ENCODE results near the gene ZMPSTE24. TPM values are rescaled to one million over a fixed set of nuclear protein-coding genes. Genes with fewer than 3 reads are reported as not detected.

ZMPSTE24 gene
- total RNA-seq, 1 experiment from 2014 or later, result 39.6 TPM

GRCh38 chr1:40226192-40226591 lies 31.8 kb upstream of the ZMPSTE24 start:
- ATAC-seq (no peak), DNase-seq (ENCODE audit: low read depth, low spot score) (no peak)
- no TSS peak for BruUV-seq (replicated peaks)
- Histone ChIP-seq H3K4me3 (replicated peaks in 1 of 2; ENCODE audit: low read depth in 1 of 2, low read length in 2 of 2) (no peak overlapping the region), H3K79me2 (ENCODE audit: insufficient read depth, low read length) (peaks cover 26% of the 10 kb centered on the region), H4K20me1 (ENCODE audit: insufficient read depth) (no peaks in the 10 kb centered on the region), H3K27ac (ENCODE audit: low read depth, low read length) (no peak overlapping the region), H3K4me2 (ENCODE audit: low read length) (no peak overlapping the region), H3K9me2 (ENCODE audit: insufficient read depth) (no peaks in the 10 kb centered on the region), H3K27me3 (ENCODE audit: insufficient read depth, low read length) (no peaks in the 10 kb centered on the region), H2AFZ (ENCODE audit: low read depth, low read length, poor library complexity, severe bottlenecking) (no peak overlapping the region), H3K9me3 (ENCODE audit: control insufficient read depth in 1 of 2, insufficient read depth in 1 of 2, low read depth in 1 of 2, low read length in 2 of 2) (no peaks in the 10 kb centered on the region), H3K36me3 (ENCODE audit: control insufficient read depth in 1 of 2, insufficient read depth in 2 of 2, low read length in 2 of 2) (peaks cover 0 to 2% of the 10 kb centered on the region in 2 experiments; a peak in 1 of 4 replicates), H3K9ac (ENCODE audit: low read length) (no peak overlapping the region), H3K4me1 (ENCODE audit: control insufficient read depth in 1 of 2, insufficient read depth in 2 of 2, low read length in 2 of 2) (no peaks in the 10 kb centered on the region)
- ChIA-PET POLR2A (no interaction called here), CTCF (no interaction called here), RAD21 (ENCODE audit: low non-redundant PET in 1 of 2, low total read pairs in 2 of 2, uncharacterized antibody in 2 of 2, unreplicated experiment in 2 of 2) (no interaction called here)
- TF ChIP-seq SRF (IDR thresholded peaks at IDR 0.05; ENCODE audit: low read depth) (no peak), EZH2 (IDR thresholded peaks at IDR 0.05) (no peak), ATF3 (IDR thresholded peaks at IDR 0.05) (no peak), ZFX (IDR thresholded peaks at IDR 0.05) (no peak), ZNF274 (IDR thresholded peaks at IDR 0.05; ENCODE audit: low read depth, low read length) (no peak), CBX3 (IDR thresholded peaks at IDR 0.05; ENCODE audit: low read depth) (no peak), REST (IDR thresholded peaks at IDR 0.05; ENCODE audit: low read depth) (no peak), POLR2AphosphoS5 (IDR thresholded peaks at IDR 0.05; ENCODE audit: low read depth, low read length) (no peak), EZH2phosphoT487 (IDR thresholded peaks at IDR 0.05; ENCODE audit: borderline replicate concordance) (no peak), JUND (IDR thresholded peaks at IDR 0.05) (no peak), SP1 (IDR thresholded peaks at IDR 0.05; ENCODE audit: low read depth) (no peak), YY1 (IDR thresholded peaks at IDR 0.05; ENCODE audit: extremely low read depth, insufficient replicate concordance, low read depth, low read length) (no peak), SIN3A (IDR thresholded peaks at IDR 0.05; ENCODE audit: low read depth) (no peak), POLR2A (IDR thresholded peaks at IDR 0.05; ENCODE audit: borderline replicate concordance, extremely low read depth, insufficient read depth, insufficient read length) (no peak), MAX (IDR thresholded peaks at IDR 0.05) (no peak), ELF1 (IDR thresholded peaks at IDR 0.05; ENCODE audit: borderline replicate concordance, low read depth) (no peak), TCF7L2 (IDR thresholded peaks at IDR 0.05; ENCODE audit: borderline replicate concordance, extremely low read depth, insufficient read depth, insufficient read length) (no peak)
- TF ChIP-seq, protein P1, sequence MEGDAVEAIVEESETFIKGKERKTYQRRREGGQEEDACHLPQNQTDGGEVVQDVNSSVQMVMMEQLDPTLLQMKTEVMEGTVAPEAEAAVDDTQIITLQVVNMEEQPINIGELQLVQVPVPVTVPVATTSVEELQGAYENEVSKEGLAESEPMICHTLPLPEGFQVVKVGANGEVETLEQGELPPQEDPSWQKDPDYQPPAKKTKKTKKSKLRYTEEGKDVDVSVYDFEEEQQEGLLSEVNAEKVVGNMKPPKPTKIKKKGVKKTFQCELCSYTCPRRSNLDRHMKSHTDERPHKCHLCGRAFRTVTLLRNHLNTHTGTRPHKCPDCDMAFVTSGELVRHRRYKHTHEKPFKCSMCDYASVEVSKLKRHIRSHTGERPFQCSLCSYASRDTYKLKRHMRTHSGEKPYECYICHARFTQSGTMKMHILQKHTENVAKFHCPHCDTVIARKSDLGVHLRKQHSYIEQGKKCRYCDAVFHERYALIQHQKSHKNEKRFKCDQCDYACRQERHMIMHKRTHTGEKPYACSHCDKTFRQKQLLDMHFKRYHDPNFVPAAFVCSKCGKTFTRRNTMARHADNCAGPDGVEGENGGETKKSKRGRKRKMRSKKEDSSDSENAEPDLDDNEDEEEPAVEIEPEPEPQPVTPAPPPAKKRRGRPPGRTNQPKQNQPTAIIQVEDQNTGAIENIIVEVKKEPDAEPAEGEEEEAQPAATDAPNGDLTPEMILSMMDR (IDR thresholded peaks at IDR 0.05 in 2 of 3, conservative IDR thresholded peaks at IDR 0.05 in 1 of 3; ENCODE audit: borderline replicate concordance in 1 of 3, insufficient read depth in 1 of 3, low read depth in 2 of 3, low read length in 2 of 3), result no peak
- TF ChIP-seq, protein P2, sequence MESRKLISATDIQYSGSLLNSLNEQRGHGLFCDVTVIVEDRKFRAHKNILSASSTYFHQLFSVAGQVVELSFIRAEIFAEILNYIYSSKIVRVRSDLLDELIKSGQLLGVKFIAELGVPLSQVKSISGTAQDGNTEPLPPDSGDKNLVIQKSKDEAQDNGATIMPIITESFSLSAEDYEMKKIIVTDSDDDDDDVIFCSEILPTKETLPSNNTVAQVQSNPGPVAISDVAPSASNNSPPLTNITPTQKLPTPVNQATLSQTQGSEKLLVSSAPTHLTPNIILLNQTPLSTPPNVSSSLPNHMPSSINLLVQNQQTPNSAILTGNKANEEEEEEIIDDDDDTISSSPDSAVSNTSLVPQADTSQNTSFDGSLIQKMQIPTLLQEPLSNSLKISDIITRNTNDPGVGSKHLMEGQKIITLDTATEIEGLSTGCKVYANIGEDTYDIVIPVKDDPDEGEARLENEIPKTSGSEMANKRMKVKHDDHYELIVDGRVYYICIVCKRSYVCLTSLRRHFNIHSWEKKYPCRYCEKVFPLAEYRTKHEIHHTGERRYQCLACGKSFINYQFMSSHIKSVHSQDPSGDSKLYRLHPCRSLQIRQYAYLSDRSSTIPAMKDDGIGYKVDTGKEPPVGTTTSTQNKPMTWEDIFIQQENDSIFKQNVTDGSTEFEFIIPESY (IDR thresholded peaks at IDR 0.05; ENCODE audit: extremely low read depth, insufficient replicate concordance, low read length), result no peak
- intact Hi-C loops (cut with micrococcal nuclease), result no loop called here
